Hematopoietic multipotent progenitor cell treated with erythropoietin and hydrocortisone succinate and interleukin-3 and kit ligand, for 8 days (in vitro differentiated cells): ENCODE results near the gene BARX2.

Experiments used
- DNase-seq: peaks from one replicate; pipeline ENCODE4 v3.0.0-alpha.2; 2015

Gene BARX2

DNA sequence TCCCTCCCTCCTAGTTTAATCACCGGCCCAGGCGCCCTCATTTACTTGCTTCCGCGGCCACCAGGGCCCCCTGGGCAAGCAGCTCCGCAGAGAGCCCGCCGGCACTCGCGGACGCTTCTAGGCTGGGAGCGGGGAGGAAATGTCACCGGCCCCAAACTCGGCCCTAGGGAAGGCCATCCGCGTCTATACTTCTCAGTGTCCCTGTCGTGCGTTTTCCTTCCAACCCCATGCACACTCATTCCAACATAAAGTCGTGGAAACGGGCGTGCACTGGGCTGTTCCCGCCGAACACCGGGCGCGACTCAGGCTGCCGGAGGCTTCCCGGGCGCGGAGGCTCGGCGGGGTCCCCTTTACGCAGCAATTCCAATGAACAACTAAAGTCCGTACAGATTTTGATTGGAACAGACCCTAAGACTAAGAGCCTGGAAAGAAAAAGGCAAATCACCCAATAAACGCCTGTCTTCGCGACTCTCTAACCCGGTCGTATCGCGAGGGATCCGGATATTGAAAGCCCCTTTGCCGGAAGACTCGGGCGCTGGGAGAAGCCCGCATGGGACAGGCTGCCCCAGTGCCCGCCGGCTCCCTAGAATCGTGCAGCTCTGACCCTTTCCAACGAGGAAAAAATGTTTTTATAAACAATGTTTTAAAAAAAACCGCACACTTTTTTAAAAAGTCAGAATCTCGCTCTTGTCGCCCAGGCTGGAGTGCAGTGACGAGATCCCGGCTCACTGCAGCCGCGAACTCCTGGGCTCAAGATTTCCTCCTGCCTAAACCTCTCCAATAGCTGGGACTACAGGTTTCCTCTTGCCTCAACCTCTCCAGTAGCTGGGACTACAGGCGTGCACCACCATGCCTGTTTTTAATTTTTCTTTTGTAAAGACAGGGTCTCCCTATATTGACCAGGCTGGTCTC is 1.3 kb upstream of the BARX2 start:
- peak; percentile 1 for DNase-seq

DNA sequence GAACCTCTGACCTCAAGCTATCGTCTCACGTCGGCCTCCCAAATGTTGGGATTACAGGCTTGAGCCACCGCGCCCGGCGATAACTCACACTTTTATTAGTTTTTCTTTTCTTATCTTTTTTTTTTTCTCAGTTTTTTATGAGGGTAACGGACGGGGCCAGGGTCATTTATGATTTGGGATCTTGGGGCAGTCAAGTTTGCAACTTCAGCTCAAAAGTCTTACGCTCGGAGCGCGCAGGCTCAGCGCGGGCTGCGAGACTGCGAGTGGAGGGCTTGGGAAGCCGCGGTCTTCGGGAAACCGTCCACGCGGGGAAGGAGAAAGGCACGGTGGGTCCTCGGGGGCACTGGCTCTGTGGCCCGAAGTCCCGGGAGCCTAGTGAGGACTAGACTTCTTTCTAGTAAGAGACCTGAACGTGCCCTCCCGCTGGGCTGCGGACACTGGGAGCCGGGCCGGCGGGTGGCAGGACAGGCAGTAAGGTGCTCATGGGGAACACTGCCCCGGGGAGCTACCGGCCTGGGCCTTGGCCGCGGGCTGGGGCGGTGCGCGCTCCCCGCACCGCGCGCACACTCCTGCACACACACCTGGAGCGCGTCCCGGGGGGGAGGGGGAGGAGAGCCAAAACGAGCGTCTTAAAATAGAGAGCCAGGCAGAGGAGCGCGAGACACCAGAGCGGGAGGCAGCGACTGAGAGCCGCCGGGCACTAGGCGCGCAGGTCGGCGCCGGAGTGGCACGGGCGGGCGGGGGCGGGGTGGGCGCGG is 476 bp upstream of the BARX2 start:
- DNase-seq: no peak

DNA sequence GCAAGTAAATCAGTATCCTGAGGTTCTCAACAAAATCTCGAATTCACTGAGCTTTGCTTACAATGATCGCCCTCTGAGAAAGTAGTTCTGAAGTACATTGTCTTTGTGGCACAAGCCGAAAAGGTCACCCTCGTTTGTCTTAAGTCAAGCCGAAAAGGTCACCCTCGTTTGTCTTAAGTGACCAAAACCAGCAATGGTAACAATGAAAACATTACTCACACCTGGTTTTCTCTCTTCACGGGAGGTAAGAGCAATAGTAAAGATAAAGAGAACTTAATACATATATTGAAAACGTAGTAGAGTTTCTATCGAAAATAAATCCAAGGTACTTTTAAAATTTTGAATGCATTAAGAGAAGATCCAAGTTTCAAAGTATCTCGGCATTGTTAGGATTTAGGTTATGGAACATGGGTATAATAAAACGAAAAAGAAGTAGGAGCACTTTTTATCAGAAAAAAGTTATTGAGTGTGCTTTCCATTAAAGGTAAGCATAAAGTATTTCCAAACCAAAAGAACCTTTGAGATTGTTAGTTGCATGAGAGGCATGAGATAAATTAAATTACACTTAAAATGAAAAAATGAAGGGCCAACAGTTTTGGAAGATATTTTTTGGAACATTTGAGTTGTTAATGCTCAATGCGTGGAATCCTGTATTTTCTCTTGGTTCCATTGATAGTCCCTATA is 1.2 kb downstream of the BARX2 start:
- no peak for DNase-seq

DNA sequence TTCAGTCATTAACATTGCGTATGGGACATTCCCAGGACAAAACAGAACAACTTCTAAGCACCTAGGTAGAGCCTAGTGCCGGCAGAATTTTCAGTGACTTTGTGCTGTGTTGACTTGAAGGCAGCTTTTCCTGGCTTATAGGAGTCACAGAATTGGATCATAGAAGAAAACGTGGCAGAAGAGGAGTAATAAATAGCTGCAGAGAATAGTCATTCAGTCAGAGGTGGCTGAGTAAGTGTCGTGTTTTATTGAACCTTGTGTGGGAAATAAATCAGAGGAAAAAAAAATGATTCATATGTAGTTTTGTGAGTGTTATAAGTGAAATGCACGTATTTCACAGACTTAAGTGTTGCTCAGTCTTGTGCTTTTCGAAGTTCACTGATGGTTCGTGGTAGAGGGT is 2.1 kb downstream of the BARX2 start:
- DNase-seq: no peak

DNA sequence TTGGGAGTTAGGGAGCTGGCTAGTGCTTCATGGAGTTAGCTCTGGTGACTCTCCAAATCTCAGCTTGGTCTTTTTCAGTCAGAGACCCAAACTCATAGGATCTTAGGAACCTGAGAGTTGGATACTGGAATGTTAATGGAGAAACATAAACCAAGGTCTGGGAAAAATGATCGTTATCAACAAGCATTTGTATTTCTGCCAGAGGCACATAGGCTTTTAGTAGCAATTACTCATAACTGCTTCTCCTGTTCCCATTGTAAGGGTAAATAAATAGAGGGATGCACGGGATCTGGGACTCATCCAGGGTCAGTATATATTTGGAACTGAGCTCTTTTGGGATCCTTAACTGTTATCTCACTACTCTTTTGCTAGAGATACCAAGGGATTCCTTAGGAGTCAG is 4.8 kb downstream of the BARX2 start:
- DNase-seq: no peak

DNA sequence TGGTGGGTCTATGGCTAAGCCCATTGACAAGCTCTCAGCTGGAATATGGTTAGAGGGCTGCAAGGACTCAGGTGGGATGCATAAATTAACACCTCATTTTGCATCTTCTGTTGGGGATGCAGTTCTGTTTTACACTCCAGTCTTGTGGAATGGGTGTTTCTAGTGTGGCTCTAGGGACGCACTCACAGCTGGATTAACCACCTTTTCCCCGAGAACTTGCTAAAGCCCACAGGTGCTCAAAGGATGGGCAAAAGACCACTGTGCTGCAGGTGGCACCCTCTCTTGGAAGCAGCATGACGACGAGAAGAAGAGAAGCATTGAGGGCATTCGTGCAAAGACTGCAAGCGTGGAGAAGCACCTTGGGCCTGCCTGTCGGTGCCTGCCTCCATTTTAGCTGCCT is 6.9 kb downstream of the BARX2 start:
- no peak for DNase-seq

DNA sequence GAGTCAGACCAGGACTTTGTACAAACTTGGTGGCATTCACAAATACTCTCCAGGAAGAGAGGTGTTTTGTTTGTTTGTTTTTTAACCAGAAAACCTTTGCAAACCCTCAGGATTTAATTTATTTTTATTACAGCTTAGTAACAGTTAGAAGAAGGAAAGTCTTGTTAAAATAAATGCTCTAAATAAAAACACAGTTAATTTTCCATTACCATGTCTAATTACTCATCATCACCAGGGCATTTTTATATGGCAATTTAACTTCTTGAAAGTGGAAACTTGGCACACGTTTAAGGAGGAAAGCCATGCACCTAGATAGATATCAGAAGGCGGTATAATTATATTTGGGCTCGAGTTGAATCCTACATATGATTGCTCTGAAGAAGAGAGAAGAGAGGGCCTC is 7.4 kb downstream of the BARX2 start:
- DNase-seq: no peak

DNA sequence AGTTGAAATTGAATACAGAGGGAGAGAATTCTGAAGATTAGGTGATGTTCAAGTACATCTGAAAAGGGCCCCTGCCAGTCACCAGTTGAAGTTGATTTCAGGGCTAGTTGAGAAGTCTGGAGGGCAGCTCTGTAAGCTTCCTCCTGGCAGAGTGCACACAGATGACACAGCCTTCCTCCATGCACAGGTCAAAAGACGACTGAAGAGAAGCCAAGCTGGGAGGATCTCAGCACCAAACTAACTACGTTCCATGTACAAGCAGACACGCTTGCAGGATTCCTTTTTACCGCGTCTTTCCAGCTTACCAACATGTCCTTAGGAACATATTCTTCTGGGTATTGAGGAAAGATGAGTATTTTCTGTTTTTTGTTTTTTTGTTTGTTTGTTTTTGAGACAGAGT is 7.9 kb downstream of the BARX2 start:
- DNase-seq: no peak

DNA sequence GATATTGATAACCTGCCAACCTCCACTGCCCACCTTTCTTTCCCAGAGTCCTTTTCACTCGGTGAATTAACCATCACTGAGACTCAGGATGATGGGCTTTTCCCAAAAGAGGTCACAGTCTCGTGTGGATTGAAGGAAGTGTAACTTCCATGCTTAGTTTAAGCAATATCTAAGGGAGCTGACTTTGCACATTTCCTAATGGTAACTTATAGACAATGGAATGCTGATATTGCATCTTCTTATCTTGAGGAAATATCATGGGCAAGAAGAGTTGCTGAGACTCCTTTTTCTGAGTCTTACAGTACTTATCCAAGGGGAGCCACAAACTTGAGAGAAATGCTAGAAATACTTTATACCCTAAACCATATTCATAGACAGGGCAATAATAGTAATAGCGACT is 8.8 kb downstream of the BARX2 start:
- no peak for DNase-seq

DNA sequence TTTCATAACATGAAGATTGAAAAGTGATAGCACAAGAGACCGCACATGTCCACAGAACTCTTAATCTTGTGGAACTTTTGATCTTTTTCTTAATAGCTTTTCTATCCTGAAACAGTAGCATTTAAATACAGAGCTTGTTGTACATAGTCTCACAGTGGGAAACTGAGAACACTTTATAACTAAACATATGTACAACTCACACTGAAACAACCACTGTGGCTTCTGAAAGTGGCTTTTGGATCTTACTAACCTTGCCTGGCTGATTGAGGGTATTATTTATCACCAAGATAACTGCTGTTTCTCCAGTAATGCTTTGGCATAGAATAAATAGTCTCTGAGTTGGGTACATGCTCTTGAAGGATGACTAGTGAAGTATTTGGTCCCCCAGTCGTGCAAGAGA is 10.2 kb downstream of the BARX2 start:
- DNase-seq: no peak

DNA sequence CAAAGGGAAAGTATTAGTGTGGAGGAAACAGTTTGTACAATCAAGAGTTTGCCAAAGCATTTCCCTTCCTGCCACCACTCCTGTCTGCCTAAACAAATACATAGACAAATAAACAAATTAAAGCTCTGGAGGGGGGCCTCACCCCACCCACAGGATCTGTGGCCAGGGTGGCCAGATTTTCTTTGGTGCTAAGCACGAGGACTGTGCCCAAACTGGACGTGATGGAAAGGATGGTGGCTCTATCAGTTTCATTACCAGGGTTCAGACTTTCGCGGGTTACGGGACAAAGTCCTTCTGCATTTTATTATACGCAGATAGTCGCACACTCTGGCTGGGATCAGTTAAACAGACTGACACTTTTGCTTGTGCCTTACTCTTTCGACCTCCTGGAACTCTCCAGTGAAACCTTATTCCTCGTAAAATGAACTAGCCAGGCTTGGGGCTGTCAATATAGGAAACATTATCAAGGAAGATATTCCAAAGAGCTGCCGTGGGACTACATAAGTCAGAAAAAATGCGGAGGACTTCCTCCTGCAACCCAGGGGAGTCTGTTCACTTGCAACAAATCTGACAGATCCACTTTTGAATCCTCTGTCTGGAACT is 11.2 kb downstream of the BARX2 start:
- DNase-seq: no peak

DNA sequence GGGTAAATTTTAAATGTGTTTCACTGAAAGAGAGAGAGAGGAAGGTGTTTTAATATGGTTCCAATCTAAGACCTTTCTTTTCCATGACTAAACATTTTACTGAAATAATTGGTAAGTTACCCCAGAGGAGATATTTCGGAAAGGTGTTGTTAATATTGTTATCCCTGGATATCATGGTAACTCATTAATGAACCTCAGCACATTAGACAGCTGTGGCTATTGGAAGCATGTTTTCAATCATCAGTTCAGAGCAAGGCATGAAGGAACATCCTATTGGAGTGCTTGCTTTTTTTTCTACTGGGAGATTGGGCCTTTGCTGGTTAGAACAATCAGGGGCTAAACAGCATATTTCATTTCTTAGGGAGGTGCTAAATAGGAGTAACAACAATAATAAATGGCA is 11.8 kb downstream of the BARX2 start:
- no peak for DNase-seq

DNA sequence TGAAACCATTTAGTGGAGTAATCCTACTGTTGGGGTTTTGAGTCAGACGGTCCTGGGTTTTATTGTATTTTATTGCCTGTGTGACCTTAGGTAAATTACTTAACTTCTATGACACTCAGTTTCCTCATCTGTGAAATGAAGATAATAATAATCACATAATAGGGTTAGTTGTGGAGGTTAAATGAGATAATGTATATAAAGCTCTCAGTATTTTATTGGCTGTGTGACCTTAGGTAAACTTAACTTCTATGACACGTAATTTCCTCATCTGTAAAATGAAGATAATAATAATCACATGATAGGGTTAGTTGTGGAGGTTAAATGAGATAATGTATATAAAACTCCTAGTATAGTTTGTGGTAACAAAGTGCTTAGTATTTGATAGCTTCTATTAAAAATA is 13.2 kb downstream of the BARX2 start:
- DNase-seq: peak; percentile 1

DNA sequence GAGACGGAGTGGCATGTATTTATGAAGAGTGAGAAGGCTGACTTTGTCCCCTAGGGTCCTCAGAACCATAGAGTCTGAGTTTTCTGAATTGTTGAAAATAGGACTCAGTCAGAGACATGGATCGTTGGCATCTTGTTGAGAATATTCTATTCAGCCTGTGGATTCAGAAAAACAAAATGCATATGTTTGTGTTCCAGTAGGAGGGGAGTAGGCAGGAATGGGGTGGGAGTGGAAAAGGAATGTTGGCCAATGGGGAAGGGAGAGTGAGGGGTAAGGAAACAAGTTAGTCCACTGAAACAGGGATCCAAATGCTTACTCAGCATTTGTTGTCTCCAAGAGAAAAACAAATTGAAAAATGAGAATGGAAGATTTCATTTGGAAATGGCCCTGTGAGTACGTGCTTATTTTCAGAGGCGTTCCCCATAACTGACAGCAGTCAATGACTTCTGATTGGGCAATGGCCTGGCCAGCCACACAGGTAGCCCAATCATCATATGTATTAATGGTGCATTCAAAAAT is 14.7 kb downstream of the BARX2 start:
- no peak for DNase-seq

DNA sequence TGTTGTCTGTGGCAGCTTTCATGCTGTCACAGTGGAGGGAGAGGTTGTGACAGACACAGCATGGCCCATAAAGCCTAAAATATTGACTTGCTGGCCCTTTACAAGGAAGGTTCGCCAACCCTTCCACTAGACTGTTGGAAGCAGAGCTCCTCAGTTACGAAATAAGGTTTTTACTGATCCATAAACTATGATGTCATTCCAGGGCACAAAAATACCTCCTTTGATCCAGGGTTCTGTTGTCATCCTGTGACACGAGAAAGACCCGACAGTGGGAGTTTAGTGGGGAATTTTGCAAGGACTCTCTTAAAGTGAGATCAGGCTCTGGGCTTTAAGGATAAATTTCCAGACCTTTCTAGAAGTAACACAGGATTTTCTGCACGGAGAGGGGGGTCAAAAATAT is 15.7 kb downstream of the BARX2 start:
- DNase-seq: no peak

DNA sequence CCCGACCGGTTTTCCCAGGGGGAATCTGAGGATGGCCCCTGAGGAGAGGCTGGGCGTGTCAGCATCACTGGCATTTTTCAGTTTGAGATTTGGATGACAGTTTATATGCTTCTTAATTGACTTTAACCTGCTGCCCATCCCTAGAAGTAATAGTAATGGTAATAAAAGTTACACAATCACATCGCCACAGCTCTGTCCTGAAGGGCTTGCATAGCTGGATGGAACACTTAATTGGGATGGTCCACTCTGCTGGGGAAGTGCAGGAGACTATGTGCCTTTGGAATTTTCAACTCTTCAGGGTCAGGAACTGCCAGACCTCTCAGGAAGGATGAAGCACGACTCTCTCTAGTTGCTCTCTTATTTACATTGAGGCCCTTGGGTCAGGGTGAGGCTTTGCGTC is 16.2 kb downstream of the BARX2 start:
- no peak for DNase-seq

DNA sequence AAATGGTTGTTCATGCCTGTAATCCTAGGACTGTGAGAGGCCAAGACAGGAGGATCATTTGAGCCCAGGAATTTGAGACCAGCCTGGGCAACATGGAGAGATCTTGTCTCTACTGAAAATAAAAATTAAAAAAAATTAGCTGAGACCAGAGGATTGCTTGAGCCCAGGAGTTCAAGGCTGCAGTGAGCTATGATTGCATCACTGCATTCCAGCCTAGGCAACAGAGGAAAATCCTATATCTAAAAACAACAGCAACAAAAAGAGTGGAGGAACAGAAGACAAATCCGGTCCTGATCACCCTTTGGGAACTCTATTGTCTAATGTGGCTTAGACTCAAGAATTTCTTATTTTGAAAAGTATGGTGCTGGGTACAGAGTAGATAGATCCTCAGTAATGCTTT is 17.3 kb downstream of the BARX2 start:
- DNase-seq: no peak

DNA sequence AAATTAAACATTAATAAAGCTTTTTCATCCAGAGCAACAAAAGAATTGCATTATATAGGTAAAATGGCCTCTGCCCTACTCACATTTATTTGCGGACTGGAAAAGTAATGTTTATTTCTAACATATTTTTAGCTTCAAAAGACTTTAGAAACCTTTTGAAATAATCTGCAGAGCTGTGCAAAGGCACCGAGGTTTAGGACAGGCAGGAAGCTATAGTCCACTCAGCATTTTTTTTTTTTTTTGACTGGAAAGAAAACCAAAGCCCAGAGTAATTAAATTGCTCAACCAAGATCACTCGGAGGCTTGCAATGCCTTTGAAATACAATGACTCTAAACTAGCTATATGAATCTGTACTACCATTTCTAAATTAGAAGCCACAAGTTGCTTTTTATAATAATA is 19.1 kb downstream of the BARX2 start:
- DNase-seq: no peak

DNA sequence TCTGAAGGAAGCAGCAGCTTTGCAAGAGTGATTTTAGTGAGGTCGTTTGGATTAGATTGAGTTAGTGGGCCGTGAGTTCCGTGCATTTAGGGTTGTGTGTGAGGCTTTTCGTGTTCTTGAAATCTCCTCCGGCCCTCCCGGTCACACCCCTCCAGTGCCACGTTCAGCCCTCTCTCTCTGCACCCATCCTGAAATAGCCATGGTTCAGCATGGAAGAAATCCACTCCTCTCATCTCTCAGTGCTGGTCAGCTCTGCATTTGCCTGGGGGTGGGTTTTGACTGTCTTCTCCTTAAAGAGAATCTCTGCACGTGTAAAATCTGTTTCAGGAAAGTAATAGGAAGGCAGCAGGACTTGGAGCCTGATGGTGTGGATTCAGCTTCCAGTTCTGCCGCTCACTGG is 19.8 kb downstream of the BARX2 start:
- DNase-seq: no peak

DNA sequence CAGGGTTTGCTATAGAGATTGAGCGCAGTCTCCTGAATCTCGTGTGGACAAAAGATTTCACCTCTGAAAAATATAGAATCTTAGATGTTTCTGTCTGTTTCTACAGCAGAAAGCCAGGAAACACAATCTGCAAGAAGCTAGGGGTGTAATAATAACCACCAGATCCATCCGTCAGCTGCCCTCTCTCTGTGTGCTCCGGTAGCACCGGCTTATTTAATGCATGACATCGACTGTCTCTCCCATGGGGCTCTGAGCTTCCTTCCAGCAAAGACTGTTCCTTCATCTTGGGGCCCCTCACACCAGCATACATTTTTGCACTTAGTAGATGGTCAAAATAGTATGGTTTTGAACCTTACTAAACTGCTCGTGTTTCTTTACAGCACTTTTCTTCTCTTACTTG is 20.2 kb downstream of the BARX2 start:
- DNase-seq: no peak

DNA sequence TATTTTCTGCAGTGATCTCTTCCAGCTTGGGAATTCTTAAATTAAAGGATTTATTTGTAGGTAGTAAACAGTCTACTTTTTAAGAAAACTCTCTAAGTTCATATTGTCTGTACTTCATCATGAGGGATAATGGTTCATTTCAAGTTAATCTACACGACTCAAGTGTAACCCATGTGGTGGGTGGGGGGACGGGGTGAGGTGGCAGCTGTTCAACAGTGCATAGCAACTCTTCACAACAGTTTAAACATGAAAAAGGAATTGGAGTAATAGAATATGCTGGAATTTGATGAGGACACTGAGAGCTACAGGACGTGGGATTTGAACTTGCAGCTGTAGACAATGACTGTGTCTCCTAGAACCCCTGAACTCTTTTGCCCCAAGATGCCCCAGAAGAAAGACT is 20.8 kb downstream of the BARX2 start:
- no peak for DNase-seq

DNA sequence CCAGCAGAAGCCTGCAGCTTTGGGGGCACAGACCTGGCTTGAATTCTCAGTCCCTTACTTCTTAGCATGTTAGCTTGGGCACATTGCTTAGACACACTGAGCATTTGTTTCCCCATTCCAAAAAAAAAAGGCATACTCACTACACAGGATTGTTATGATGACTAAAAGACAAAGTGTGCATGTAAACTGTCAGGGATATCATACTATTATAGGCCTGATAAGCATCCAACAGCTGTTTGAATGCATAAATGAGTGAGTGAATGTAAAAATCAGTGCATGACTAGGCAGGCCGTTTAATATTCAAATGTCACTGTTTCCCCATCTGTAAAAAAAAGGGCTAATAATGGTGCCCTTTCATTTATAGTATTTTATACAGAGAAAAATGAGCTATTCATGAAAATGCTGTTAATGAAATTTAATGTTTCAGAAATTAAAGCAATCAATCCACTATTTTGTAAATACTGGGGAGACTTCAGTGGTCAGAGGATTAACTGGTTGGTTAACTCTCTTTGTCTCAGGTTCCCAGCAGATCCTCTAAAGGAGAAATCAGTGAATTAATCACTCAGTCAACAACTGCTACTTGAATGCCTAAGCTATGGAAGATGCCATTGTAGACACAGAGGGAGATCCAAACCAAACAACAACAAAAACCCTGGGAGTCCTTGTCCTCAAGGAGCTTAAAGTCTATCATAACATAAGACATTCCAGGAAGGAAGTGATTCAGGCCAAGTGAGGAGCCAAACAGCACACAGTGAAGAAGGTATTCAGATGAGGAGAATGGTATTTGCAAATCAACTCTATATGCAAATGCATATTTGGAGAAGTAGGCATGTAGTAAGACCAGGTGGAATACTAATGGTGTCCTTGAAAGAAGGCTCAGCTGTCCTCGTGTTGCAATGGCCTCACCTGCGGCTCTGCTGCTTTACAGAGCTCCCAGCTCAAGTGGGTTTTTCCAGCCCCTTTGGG is 26.8 kb downstream of the BARX2 start:
- no peak for DNase-seq
